ENCODE data around the gene COP1. TPM values are rescaled to one million over a fixed set of nuclear protein-coding genes. Genes with fewer than 3 reads are reported as not detected.

The COP1 gene
- total RNA-seq, 6 donors from 2014 or later = 40.4 to 113 (median 68.3) TPM

GRCh38 chr1:176110203-176110602 lies 96.9 kb downstream of the COP1 start:
- H3K9me3 ChIP-seq = no peaks in the 10 kb centered on the region
- TF ChIP-seq POLR2A (IDR thresholded peaks at IDR 0.05) = no peak
- no peak for TF ChIP-seq CTCF (IDR thresholded peaks at IDR 0.05)
- TF ChIP-seq POLR2AphosphoS5 (IDR thresholded peaks at IDR 0.05) = no peak
- no peak for TF ChIP-seq EP300 (IDR thresholded peaks at IDR 0.05)
- no peaks in the 10 kb centered on the region for H3K4me1 ChIP-seq
- ATAC-seq (ENCODE audit: low FRiP score in 2 of 2) (no peak), DNase-seq (no peak)
- H3K36me3 ChIP-seq = peaks cover 0 to 33% (median 4%) of the 10 kb centered on the region in 4 donors
- WGBS, 2 donors = 52 to 70% methylated on average over 1 of the region's 1 CpG
- no peak overlapping the region for H3K27ac ChIP-seq
- H3K27me3 ChIP-seq = no peaks in the 10 kb centered on the region
- no peak overlapping the region for H3K4me3 ChIP-seq

- 100% methylated on average over 1 of the region's 1 CpG for WGBS, 2 donors
- Histone ChIP-seq H3K27ac (no peak overlapping the region), H3K4me1 (peaks cover 0 to 4% (median 0%) of the 10 kb centered on the region in 4 donors), H3K27me3 (no peaks in the 10 kb centered on the region), H3K9me3 (peaks cover 24 to 35% (median 31%) of the 10 kb centered on the region in 4 donors), H3K4me3 (no peak overlapping the region), H3K36me3 (peaks cover 0 to 52% (median 15%) of the 10 kb centered on the region in 4 donors)
- TF ChIP-seq POLR2AphosphoS5 (IDR thresholded peaks at IDR 0.05) (no peak), EP300 (IDR thresholded peaks at IDR 0.05) (no peak), CTCF (IDR thresholded peaks at IDR 0.05) (no peak), POLR2A (IDR thresholded peaks at IDR 0.05) (no peak)
- ATAC-seq (ENCODE audit: low FRiP score in 2 of 2) (no peak), DNase-seq (no peak)
Observed at GRCh38 chr1:176102768-176103350, 104.2 kb downstream of the COP1 start.

- Histone ChIP-seq H3K36me3 (peaks cover 0 to 59% (median 15%) of the 10 kb centered on the region in 4 donors), H3K27ac (no peak overlapping the region), H3K4me1 (peaks cover 0 to 4% (median 0%) of the 10 kb centered on the region in 4 donors), H3K4me3 (no peak overlapping the region), H3K27me3 (no peaks in the 10 kb centered on the region), H3K9me3 (peaks cover 29 to 41% (median 38%) of the 10 kb centered on the region in 4 donors)
- WGBS, 2 donors = 87 to 91% methylated on average over 5 of the region's 5 CpGs
- no peak for DNase-seq
- ATAC-seq (ENCODE audit: low FRiP score in 2 of 2) = no peak
- no peak for TF ChIP-seq POLR2A (IDR thresholded peaks at IDR 0.05)
- no peak for TF ChIP-seq EP300 (IDR thresholded peaks at IDR 0.05)
- TF ChIP-seq POLR2AphosphoS5 (IDR thresholded peaks at IDR 0.05) = no peak
- no peak for TF ChIP-seq CTCF (IDR thresholded peaks at IDR 0.05)
Observed at GRCh38 chr1:176101951-176102642, 105.0 kb downstream of the COP1 start.

GRCh38 chr1:176098560-176098959 lies 108.5 kb downstream of the COP1 start:
- peaks cover 0 to 56% (median 18%) of the 10 kb centered on the region in 4 donors for H3K36me3 ChIP-seq
- H3K4me1 ChIP-seq = peaks cover 0 to 4% (median 0%) of the 10 kb centered on the region in 4 donors
- WGBS, 2 donors = 96 to 97% methylated on average over 2 of the region's 2 CpGs

More at GRCh38 chr1:176098560-176098959, 108.5 kb downstream of the COP1 start:
- DNase-seq (no peak), ATAC-seq (ENCODE audit: low FRiP score in 2 of 2) (no peak)
- Histone ChIP-seq H3K27me3 (no peaks in the 10 kb centered on the region), H3K4me3 (no peak overlapping the region), H3K27ac (no peak overlapping the region), H3K9me3 (peaks cover 29 to 51% (median 44%) of the 10 kb centered on the region in 4 donors)
- TF ChIP-seq CTCF (IDR thresholded peaks at IDR 0.05) (no peak), EP300 (IDR thresholded peaks at IDR 0.05) (no peak), POLR2A (IDR thresholded peaks at IDR 0.05) (no peak), POLR2AphosphoS5 (IDR thresholded peaks at IDR 0.05) (no peak)

All from upper lobe of left lung (tissue), 6 donors.